SK-N-SH (cell line): ENCODE results near the gene CACNB3. TPM values are rescaled to one million over a fixed set of nuclear protein-coding genes. Genes with fewer than 3 reads are reported as not detected.

Experiments
- CTCF ChIA-PET: fragments of 300-600, 350-600 bp; formaldehyde crosslinking; extraction: SDS; loops from one replicate; lab custom pipeline; 2021; lab: Yijun Ruan, JAX
- POLR2A ChIA-PET: fragments of 350-600 bp; sonication (Branson Sonifier 250); formaldehyde crosslinking; extraction: SDS; loops from one replicate; lab custom pipeline; 2020; ENCODE audit warnings: antibody characterized with exemption, inconsistent platforms; lab: Yijun Ruan, JAX
- DNase-seq: peaks from one replicate; pipeline ENCODE4 v3.0.0; 2012
- H2AFZ ChIP-seq: fragments of 200-600 bp; sonication (generic); 2 replicates; pipeline ENCODE4 v1.8.1; 2016; ENCODE audit warnings: antibody characterized with exemption, mild to moderate bottlenecking, low read depth
- H3F3A ChIP-seq: fragments of 200-600 bp; sonication (generic); replicated peaks from 2 replicates; pipeline ENCODE3; 2016; ENCODE audit warnings: antibody characterized with exemption, mild to moderate bottlenecking; ENCODE audit not compliant: insufficient read depth
- H3K27ac ChIP-seq, 2 experiments: fragments of 200-500 bp in 1 of 2; fragments of 200-600 bp in 1 of 2; sonication (Bioruptor generic) in 1 of 2; sonication (generic), shearing (Covaris generic) in 1 of 2; 2 replicates each; pipeline versions ENCODE4 v1.5.1 to v1.6.1; 2014 to 2016; ENCODE audit warnings: low read depth in 2 of 2, inconsistent platforms in 1 of 2, low read length in 1 of 2, mild to moderate bottlenecking in 1 of 2, mixed read lengths in 1 of 2
- H3K27me3 ChIP-seq: fragments of 200-600 bp; sonication (generic), shearing (Covaris generic); 2 replicates; pipeline ENCODE4 v1.6.1; 2016; ENCODE audit warnings: mixed run types; ENCODE audit not compliant: insufficient read depth
- H3K36me3 ChIP-seq, 2 experiments: fragments of 200-500 bp in 1 of 2; fragments of 200-600 bp in 1 of 2; sonication (Bioruptor generic) in 1 of 2; sonication (generic) in 1 of 2; replicated peaks in 1 of 2; 2 replicates each; pipeline versions ENCODE3 to v1.5.1; 2014 to 2016; ENCODE audit warnings: low read length in 1 of 2, mild to moderate bottlenecking in 1 of 2; ENCODE audit not compliant: insufficient read depth in 2 of 2, control insufficient read depth in 1 of 2
- H3K4me1 ChIP-seq, 2 experiments: fragments of 200-500 bp in 1 of 2; fragments of 200-600 bp in 1 of 2; sonication (Bioruptor generic) in 1 of 2; sonication (generic), shearing (Covaris generic) in 1 of 2; 2 replicates each; pipeline versions ENCODE4 v1.5.1 to v1.6.1; 2014 to 2016; ENCODE audit warnings: low read depth in 1 of 2, low read length in 1 of 2, mixed run types in 1 of 2; ENCODE audit not compliant: insufficient read depth in 2 of 2, control insufficient read depth in 1 of 2
- H3K4me2 ChIP-seq: fragments of 200-600 bp; sonication (generic), shearing (Covaris generic); 2 replicates; pipeline ENCODE4 v1.6.1; 2017; ENCODE audit warnings: mixed run types
- H3K4me3 ChIP-seq, 2 experiments: fragments of 200-500 bp in 1 of 2; fragments of 200-600 bp in 1 of 2; sonication (Bioruptor generic) in 1 of 2; sonication (generic), shearing (Covaris generic) in 1 of 2; 2 replicates each; pipeline versions ENCODE4 v1.5.1 to v1.8.1; 2014 to 2016; ENCODE audit warnings: low read depth in 2 of 2, inconsistent platforms in 1 of 2, low read length in 1 of 2, mild to moderate bottlenecking in 1 of 2, mixed read lengths in 1 of 2, moderate library complexity in 1 of 2
- H3K79me2 ChIP-seq: fragments of 200-600 bp; sonication (generic); 2 replicates; pipeline ENCODE4 v1.8.1; 2017; ENCODE audit warnings: mild to moderate bottlenecking; ENCODE audit not compliant: insufficient read depth
- H3K9ac ChIP-seq: fragments of 200-600 bp; sonication (generic); 2 replicates; pipeline ENCODE4 v1.6.1; 2017; ENCODE audit warnings: mixed run types
- H3K9me2 ChIP-seq: fragments of 200-600 bp; sonication (generic); 2 replicates; pipeline ENCODE4 v1.6.1; 2017; ENCODE audit warnings: mixed run types
- H3K9me3 ChIP-seq: fragments of 200-600 bp; sonication (generic); 2 replicates; pipeline ENCODE4 v1.6.1; 2017; ENCODE audit warnings: mixed run types, mild to moderate bottlenecking, moderate library complexity
- H4K20me1 ChIP-seq: fragments of 200-600 bp; sonication (generic); 2 replicates; pipeline ENCODE4 v1.6.1; 2017; ENCODE audit warnings: mild to moderate bottlenecking, mixed run types; ENCODE audit not compliant: insufficient read depth
- CTCF ChIP-seq: fragments of 200-600 bp; sonication (generic); IDR thresholded peaks from 2 replicates; pipeline ENCODE4 v1.6.1; 2017; ENCODE audit warnings: antibody characterized with exemption, mild to moderate bottlenecking, moderate library complexity
- FOSL2 ChIP-seq: IDR thresholded peaks from 2 replicates; pipeline ENCODE4 v1.4.0; 2012; ENCODE audit warnings: low read depth, mild to moderate bottlenecking, moderate library complexity, borderline replicate concordance
- GABPA ChIP-seq: IDR thresholded peaks from 2 replicates; pipeline ENCODE4 v1.4.0; 2012; ENCODE audit warnings: low read depth, mild to moderate bottlenecking
- MXI1 ChIP-seq: IDR thresholded peaks from 2 replicates; pipeline ENCODE4 v1.6.1; 2012; ENCODE audit warnings: mild to moderate bottlenecking, low read depth, low read length, improper control_type of control experiment
- POLR2AphosphoS5 ChIP-seq: IDR thresholded peaks from 2 replicates; pipeline ENCODE4 v1.6.1; 2012; ENCODE audit warnings: low read depth, low read length
- RAD21 ChIP-seq: IDR thresholded peaks from 2 replicates; pipeline ENCODE4 v1.6.1; 2012; ENCODE audit warnings: mild to moderate bottlenecking, low read length
- REST ChIP-seq: IDR thresholded peaks from 2 replicates; pipeline ENCODE4 v1.6.1; 2012; ENCODE audit warnings: mild to moderate bottlenecking, low read depth, low read length, moderate library complexity
- RFX5 ChIP-seq: IDR thresholded peaks from 2 replicates; pipeline ENCODE4 v1.6.1; 2012; ENCODE audit warnings: mild to moderate bottlenecking, improper control_type of control experiment, low read length
- SIN3A ChIP-seq: IDR thresholded peaks from 2 replicates; pipeline ENCODE4 v1.6.1; 2012; ENCODE audit warnings: low read depth, mild to moderate bottlenecking, low read length, moderate library complexity, borderline replicate concordance
- SMC3 ChIP-seq: IDR thresholded peaks from 2 replicates; pipeline ENCODE4 v1.6.1; 2012; ENCODE audit warnings: low read depth, low read length, improper control_type of control experiment
- TAF1 ChIP-seq: IDR thresholded peaks from 2 replicates; pipeline ENCODE4 v1.6.1; 2012; ENCODE audit warnings: low read depth, mild to moderate bottlenecking, low read length, moderate library complexity, borderline replicate concordance
- TEAD4 ChIP-seq: IDR thresholded peaks from 2 replicates; pipeline ENCODE4 v1.4.0; 2012; ENCODE audit warnings: mild to moderate bottlenecking, borderline replicate concordance; ENCODE audit not compliant: insufficient read depth
- USF1 ChIP-seq: IDR thresholded peaks from 2 replicates; pipeline ENCODE4 v1.4.0; 2012; ENCODE audit warnings: low read depth, borderline replicate concordance
- USF2 ChIP-seq: fragments of 150-350 bp; IDR thresholded peaks from 2 replicates; pipeline ENCODE4 v1.6.1; 2017; ENCODE audit warnings: antibody characterized with exemption, low read length, low read depth, borderline replicate concordance
- WGBS: methylation state at CpG from one replicate; pipeline ENCODE4 v1.1.6; 2017; ENCODE audit warnings: low lambda C conversion rate; 5-methylcytosine and 5-hydroxymethylcytosine counted together
- polyA plus RNA-seq, 3 experiments: library from polyadenylated mRNA; depleted of rRNA; stranded (reverse); fragments of >200 nt; gene quantifications; 2 replicates each; pipeline ENCODE4 v1.2.3, GENCODE V29; 2012
- TF ChIP-seq, protein P1 (sequence below): IDR thresholded peaks from 2 replicates; pipeline ENCODE4 v1.4.0; 2012; ENCODE audit warnings: low read depth

Gene CACNB3
- polyA plus RNA-seq (2012; rRNA removed): 25.6 and 34.6 TPM in 2 replicates
- polyA plus RNA-seq (2012; cell fraction: cytosol; rRNA removed): 16.0 and 21.3 TPM in 2 replicates
- 159 and 161 TPM in 2 replicates for polyA plus RNA-seq (2012; cell fraction: nucleus; rRNA removed)

GRCh38 chr12:48817873-48818830 lies at the start of gene CACNB3:
Gene CACNB3 (plus strand): TSS chr12:48818496. CDS start chr12:48818930, 434 bp downstream.
- Histone ChIP-seq H3K9me2 (no peaks in the 10 kb centered on the region), H3K9me3 (no peaks in the 10 kb centered on the region), H3K4me2 (peak within 1 kb of the TSS; percentile 97), H2AFZ (peak within 1 kb of the TSS; percentile 89), H3K27ac (peak within 1 kb of the TSS in 1 of 2 experiments; percentile 78; a peak in 2 of 4 replicates), H3K36me3 (peaks cover 0 to 11% of the 10 kb centered on the region in 2 experiments), H3K4me3 (peak within 1 kb of the TSS; percentile 61 to 88), H3K4me1 (peaks cover 18 to 48% of the 10 kb centered on the region in 2 experiments; a peak in 3 of 4 replicates), H3K27me3 (no peaks in the 10 kb centered on the region), H3F3A (peaks cover 6% of the 10 kb centered on the region), H4K20me1 (peaks cover 2% of the 10 kb centered on the region; the same call in 1 of the 2 replicates), H3K79me2 (peaks cover 22% of the 10 kb centered on the region), H3K9ac (peak within 1 kb of the TSS; percentile 73)
- TF ChIP-seq SIN3A: 0 out of 2 replicates have a peak, but pooled peaks have one; percentile 12
- TF ChIP-seq TAF1: no peak
- peak; percentile 14; the same call in 1 of the 2 replicates for TF ChIP-seq MXI1
- TF ChIP-seq POLR2AphosphoS5: peak; percentile 30; the same call in 1 of the 2 replicates
- TF ChIP-seq, protein P1, sequence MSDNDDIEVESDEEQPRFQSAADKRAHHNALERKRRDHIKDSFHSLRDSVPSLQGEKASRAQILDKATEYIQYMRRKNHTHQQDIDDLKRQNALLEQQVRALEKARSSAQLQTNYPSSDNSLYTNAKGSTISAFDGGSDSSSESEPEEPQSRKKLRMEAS: 0 out of 2 replicates have a peak, but pooled peaks have one; percentile 14
- no peak for TF ChIP-seq RAD21
- TF ChIP-seq GABPA: peak; percentile 37
- ChIA-PET POLR2A (interaction anchor here (1.5 kb wide), 1 partner anchor 10 kb away, joined by 3 read pairs; no protein-coding TSS in a partner anchor), CTCF (interaction anchor here (0.8 to 5.6 kb wide), 11 partner anchors 9 to 78 kb away, joined by 3 to 40 read pairs (median 4); partner anchors contain the start of gene DDX23)
- 2% methylated on average over 45 of the region's 79 CpGs for WGBS
- DNase-seq: peak; percentile 90

DNA sequence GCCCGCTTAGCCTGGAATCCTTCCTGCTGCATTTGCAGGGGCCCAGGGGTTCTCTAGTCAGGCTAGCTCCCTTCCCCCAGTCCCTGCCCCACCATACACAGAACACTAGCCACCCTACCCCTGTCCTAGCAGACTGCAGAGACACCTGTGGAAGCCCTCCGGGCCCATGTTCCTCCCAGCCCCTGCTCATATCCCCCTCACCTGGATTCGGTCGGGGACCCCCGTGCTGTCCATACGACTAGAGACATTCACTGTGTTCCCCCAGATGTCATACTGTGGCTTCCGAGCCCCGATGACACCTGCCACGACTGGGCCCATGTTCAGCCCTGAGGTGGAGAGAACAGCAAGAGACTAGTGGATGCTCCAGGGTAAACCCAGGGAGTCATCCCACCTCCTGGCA lies 49.6 kb upstream of the CACNB3 start:
- POLR2A ChIA-PET: no interaction called here

More for the DNA sequence above, 49.6 kb upstream of the CACNB3 start:
- H3F3A ChIP-seq: no peaks in the 10 kb centered on the region
- H4K20me1 ChIP-seq: no peaks in the 10 kb centered on the region
- H3K79me2 ChIP-seq: no peaks in the 10 kb centered on the region
- no peak for DNase-seq
- no peaks in the 10 kb centered on the region for H3K9me3 ChIP-seq
- no peak overlapping the region for H3K27ac ChIP-seq
- no peak overlapping the region for H2AFZ ChIP-seq
- no peak overlapping the region for H3K4me2 ChIP-seq
- H3K36me3 ChIP-seq: peaks cover 18 to 64% of the 10 kb centered on the region in 2 experiments
- H3K9ac ChIP-seq: no peak overlapping the region
- H3K4me1 ChIP-seq: no peaks in the 10 kb centered on the region
- no peaks in the 10 kb centered on the region for H3K9me2 ChIP-seq
- WGBS: 98% methylated on average over 8 of the region's 9 CpGs
- CTCF ChIA-PET: interaction anchor here (1.0 to 8.4 kb wide), 5 partner anchors 15 to 46 kb away, joined by 3 to 53 read pairs (median 6); no protein-coding TSS in a partner anchor
- TF ChIP-seq CTCF (no peak), RFX5 (no peak), TEAD4 (no peak), REST (no peak), FOSL2 (no peak), SMC3 (no peak), MXI1 (no peak), USF1 (no peak), USF2 (no peak)
- TF ChIP-seq, protein P1: no peak
- no peak overlapping the region for H3K4me3 ChIP-seq
- no peaks in the 10 kb centered on the region for H3K27me3 ChIP-seq
